ENCODE data around the gene MTFP1.

GRCh38 chr22:30398685-30399680, 26.6 kb upstream of the MTFP1 start:
- no peak for TF ChIP-seq CTCF (conservative IDR thresholded peaks at IDR 0.05; ENCODE audit: low read depth, low read length)
- TF ChIP-seq EZH2 (IDR thresholded peaks at IDR 0.05; ENCODE audit: borderline replicate concordance, low read depth, low read length, poor library complexity, severe bottlenecking), result no peak
